Measurements from ENCODE around the gene HNF1A. TPM values are rescaled to one million over a fixed set of nuclear protein-coding genes. Genes with fewer than 3 reads are reported as not detected.

Gene HNF1A
- total RNA-seq, 2 donors from 2014 or later = not detected

GRCh38 chr12:120956579-120957300, 21.6 kb upstream of the HNF1A start:
- DNase-seq (ENCODE audit: low spot score) = peak; percentile 24
- intact Hi-C loops (cut with DNase I) = no loop called here

- DNase-seq (ENCODE audit: low spot score) = no peak
- intact Hi-C loops (cut with DNase I) = no loop called here
These were observed 19.0 kb upstream of the HNF1A start for GRCh38 chr12:120959111-120959878.

DNA sequence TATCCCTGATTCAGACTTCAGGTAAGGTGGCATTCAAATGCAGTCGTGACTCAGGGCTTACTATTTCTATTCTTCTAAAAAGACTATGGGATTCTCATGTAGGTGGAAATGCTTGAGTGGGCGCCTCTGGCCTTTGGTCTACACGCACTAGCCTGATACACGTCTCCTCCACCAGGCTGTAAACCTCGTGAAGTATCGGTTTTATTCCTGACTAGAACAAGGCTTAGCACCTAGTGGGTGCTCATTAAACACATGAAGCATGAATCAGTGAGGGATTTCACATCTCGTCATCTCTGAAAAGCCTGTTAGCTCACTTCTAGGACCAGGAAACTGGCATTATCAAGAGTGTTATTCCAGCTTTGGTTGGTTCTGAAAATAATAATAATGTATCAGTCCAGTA, 17.7 kb upstream of the HNF1A start:
- intact Hi-C loops (cut with DNase I) = loop anchor here in 1 of 2 donors (10.0 kb wide), 1 partner anchor 216 kb away; no protein-coding TSS in a partner anchor
- no peak for DNase-seq (ENCODE audit: low spot score)

DNA sequence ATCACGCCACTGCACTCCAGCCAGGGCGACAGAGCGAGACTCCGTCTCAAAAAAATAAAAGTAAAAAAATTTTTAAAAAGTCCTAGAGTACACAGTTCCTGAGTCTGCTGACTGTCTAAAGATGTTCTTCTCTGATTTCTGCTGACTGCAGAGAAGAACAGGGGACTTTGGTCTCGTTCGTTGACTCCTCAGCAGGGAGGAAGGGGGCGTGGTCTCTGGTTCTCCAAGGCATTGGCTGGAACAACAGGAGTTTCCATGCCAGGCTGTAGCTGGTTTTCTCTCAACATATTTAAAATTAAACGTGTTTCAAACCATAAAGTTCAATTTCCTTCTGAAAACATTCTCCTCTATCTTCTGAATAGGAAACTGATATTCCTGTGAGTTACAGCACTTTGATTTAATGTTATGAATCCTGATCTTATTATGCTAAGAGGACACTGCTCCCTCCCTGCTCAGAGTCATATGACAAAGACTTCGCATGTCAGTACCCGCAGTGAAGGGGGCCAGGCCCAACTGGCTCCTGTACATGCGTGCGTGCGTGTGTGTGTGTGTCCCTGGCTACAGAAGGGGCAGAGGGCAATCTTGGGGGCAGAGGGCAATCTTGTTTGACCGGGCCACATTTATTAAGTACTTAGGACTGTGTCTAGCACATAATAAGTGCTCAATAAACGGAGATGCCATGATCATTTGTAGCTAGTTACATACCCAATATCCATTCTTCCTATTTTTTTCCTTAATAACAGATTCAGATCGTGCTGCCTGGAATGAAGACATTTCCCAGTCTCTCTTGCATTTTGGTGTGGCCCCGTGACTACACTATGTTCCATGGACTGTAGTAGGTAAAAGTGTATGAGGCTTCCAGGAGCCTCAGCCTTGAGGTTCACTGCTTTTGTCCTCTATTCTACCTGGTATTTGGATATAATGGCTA, 16.5 kb upstream of the HNF1A start:
- intact Hi-C loops (cut with DNase I) = loop anchor here in 1 of 2 donors (10.0 kb wide), 1 partner anchor 217 kb away; no protein-coding TSS in a partner anchor
- no peak for DNase-seq (ENCODE audit: low spot score)

- intact Hi-C loops (cut with DNase I) = loop anchor here in 1 of 2 donors (10.0 kb wide), 1 partner anchor 218 kb away; no protein-coding TSS in a partner anchor
- DNase-seq (ENCODE audit: low spot score) = no peak
These were observed 15.8 kb upstream of the HNF1A start for GRCh38 chr12:120962532-120963020.

DNA sequence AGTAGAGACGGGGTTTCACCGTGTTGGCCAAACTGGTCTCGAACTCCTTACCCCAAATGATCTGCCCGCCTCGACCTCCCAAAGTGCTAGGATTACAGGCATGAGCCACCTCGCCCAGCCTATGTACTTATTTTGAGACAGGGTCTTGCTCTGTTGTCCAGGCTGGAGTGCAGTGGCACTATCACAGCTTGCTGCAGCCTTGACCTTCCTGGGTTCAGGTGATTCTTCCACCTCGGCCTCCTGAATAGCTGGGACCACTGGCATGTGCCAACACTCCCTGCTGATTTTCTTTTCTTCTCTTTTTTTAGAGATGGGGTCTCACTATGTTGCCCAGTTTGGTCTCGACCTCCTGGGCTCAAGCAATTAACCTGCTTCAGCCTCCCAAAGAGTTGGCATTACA, 14.0 kb upstream of the HNF1A start:
- no peak for DNase-seq (ENCODE audit: low spot score)
- intact Hi-C loops (cut with DNase I) = loop anchor here in 1 of 2 donors (10.0 kb wide), 1 partner anchor 219 kb away; no protein-coding TSS in a partner anchor

DNA sequence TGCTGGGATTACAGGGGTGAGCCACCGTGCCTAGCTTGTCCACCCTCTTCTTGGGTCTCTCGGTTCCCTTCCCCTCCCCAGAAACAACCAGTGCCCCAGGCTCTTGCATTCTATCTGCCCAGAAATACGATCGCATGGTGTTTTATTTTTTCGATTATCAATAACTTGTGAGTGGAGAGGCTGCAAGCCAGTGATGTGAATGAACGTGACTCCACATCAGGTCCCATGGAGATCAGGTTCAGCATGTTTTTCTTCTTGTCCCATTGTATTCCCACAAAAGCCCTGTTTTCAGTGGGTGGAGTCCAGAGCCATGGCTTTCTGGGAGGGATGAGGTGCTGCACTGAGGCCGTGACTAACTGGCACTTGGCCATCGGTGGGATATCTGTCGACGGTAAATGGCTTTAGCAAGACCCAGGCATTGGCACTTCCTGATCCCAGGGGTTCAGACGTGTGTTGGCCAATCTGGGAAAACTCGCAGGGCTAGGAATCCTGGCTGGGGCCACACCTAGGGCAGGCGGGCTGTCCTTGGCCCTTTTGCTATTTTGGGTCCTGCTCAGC, 12.7 kb upstream of the HNF1A start:
- DNase-seq (ENCODE audit: low spot score) = no peak
- intact Hi-C loops (cut with DNase I) = loop anchor here in 1 of 2 donors (10.0 kb wide), 1 partner anchor 221 kb away; no protein-coding TSS in a partner anchor

DNA sequence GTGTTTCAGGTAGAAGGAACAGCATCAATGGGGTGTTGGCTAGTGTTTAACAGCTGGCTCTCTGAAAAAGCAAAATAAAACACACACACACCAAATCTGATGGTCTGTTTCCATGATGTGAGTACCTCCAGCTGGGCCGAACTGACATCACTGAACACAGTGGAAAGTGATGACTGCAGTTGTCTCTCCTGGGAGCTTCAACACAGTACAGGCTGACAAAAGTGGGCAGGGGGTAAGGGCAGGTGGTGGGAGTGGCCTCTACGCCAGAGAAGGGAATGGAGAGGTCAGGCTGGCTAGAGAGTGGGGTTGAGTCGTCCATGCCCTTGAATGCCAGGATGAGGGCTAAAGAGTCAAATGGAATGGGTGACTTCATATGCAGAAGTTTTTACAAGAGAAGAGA, 8.0 kb upstream of the HNF1A start:
- peak; percentile 17 for DNase-seq (ENCODE audit: low spot score)
- intact Hi-C loops (cut with DNase I) = loop anchor here (5.0 to 10.0 kb wide), 2 partner anchors 326 to 388 kb away; partner anchors contain the start of genes CABP1 (in 2 of the 2) and POP5 (in 1 of the 2)

- DNase-seq (ENCODE audit: low spot score) = no peak
- intact Hi-C loops (cut with DNase I) = loop anchor here (5.0 to 10.0 kb wide), 2 partner anchors 327 to 389 kb away; partner anchors contain the start of genes CABP1 (in 2 of the 2) and POP5 (in 1 of the 2)
These were observed 6.8 kb upstream of the HNF1A start for GRCh38 chr12:120971299-120972180.

- intact Hi-C loops (cut with DNase I) = loop anchor here (5.0 to 10.0 kb wide), 2 partner anchors 328 to 391 kb away; partner anchors contain the start of genes CABP1 (in 2 of the 2) and POP5 (in 1 of the 2)
These were observed 5.3 kb upstream of the HNF1A start for GRCh38 chr12:120972870-120973543.

DNA sequence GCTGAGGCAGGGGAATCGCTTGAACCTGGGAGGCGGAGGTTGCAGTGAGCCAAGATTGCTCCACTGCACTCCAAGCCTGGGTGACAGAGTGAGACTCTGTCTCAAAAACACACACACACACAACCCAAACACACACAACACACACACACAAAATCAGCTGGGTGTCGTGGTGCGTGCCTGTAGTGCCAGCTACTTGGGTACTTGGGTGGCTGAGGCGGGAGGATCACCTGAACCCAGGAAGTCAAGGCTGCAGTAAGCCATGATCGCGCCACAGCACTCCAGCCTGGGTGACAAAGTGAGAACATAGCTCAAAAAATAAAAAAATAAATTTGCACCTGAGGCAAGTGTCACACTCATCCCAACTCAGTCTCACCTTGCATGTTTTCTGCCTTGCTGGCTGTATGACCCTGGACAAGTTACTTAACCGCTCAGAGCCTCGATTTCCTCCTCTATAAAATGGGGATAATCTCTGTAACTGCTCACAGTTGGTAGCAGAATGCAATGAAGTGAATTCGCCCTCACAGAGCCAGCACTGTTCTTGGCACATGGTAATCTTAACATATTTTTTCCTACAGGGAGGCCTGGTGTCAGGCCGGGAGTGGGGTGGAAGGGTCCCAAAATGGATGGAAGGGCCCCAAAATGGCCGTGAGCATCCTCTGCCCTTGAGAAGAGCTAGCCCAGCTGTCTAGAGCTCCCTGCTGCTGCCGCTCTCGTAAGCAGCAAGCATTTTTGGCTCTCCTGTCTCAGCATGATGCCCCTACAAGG, 630 bp upstream of the HNF1A start:
- no peak for DNase-seq (ENCODE audit: low spot score)
- intact Hi-C loops (cut with DNase I) = loop anchor here (10.0 kb wide), 1 partner anchor 333 kb away; the partner anchor contains the start of gene CABP1 (in 2 of the 2)

More at GRCh38 chr12:120972870-120973543, 5.3 kb upstream of the HNF1A start:
- DNase-seq (ENCODE audit: low spot score) = no peak

GRCh38 chr12:120979220-120979861, 998 bp downstream of the HNF1A start:
- intact Hi-C loops (cut with DNase I) = loop anchor here (10.0 kb wide), 1 partner anchor 335 kb away; the partner anchor contains the start of gene CABP1 (in 2 of the 2)
- DNase-seq (ENCODE audit: low spot score) = no peak

DNA sequence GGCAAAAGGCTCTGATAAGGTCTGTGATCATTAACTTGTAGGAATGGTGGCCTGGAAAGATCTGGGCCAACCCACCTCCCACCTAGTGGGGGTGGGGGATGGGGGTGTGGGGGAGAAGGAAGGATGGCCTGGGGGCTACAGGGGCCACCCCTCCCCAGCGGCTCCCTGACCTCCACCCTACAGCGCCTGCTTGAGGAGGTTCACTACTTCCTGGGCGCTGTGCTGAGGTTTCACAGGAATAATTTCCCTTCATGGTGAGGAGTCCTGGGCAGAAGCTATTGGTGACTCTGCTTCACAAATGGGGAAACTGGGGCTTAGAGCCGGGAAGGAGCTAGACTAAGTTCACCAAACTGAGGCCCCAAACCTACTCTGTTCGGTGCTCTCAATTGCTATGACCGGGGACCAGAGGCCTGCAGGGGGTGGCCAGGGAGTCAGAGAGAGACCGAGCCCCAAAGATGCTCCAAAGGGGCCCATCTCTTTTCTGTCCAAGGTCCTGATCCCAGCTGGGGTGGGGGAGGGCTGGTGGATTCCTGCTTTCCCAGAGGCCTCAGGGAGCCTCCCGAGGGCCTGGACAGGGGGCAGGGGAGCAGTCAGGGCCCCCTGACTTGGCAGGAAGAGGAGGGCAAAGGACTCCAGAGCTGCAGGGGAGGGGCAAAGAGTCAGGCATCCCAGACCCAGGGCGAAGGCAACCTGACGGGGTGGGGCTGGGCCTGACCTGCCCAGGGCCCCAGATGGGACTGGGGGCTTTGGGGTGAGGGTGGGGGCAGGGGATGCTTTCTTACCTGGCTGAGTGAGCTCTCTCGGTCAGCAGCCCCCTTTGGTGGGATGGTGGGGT, 1.7 kb downstream of the HNF1A start:
- intact Hi-C loops (cut with DNase I) = loop anchor here (10.0 kb wide), 1 partner anchor 335 kb away; the partner anchor contains the start of gene CABP1 (in 2 of the 2)
- no peak for DNase-seq (ENCODE audit: low spot score)

DNA sequence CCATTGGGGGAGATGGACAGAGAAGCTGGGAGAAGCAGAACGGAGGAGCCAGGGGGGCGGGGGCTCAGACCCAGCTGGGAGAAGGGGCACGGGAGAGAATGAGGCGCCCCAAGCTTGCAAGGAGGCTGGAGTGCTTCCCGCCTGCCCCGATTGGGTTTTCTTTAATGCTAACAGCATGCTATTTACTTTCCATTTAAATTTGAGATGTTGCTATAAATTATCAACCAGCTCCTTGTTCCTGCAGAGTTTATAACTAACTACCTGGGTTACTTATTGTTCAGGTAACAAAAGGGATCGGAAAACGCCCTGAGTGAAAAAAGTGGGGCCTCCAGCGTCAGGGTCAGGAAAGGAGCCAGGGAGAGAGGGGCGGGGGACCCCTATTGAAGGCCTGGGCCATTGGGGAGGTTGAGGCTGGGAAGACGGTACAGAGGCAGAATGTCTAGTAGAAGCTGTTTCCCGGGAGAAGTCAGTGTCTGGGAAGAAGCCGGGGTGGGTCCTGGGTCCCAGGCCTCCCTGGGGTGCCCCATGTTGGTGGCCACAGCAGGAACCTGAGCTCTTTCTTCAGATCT, 2.5 kb downstream of the HNF1A start:
- DNase-seq (ENCODE audit: low spot score) = no peak
- intact Hi-C loops (cut with DNase I) = no loop called here
